HEK293 (cell line): ENCODE measurements around the gene MAP3K20.
A peak's percentile ranks its signal among the peaks of the same experiment; 100 is the strongest.

ENCODE experiments used
- CTCF ChIA-PET: fragments of 350-600 bp; formaldehyde crosslinking; extraction: SDS; loops from one replicate; lab custom pipeline; 2021; ENCODE audit warnings: antibody characterized with exemption; lab: Yijun Ruan, JAX
- POLR2A ChIA-PET: fragments of 300-600 bp; formaldehyde crosslinking; extraction: SDS; loops from one replicate; lab custom pipeline; 2020; ENCODE audit warnings: antibody characterized with exemption, inconsistent platforms; lab: Yijun Ruan, JAX
- H3K27ac ChIP-seq: fragments of 200-500 bp; sonication (Bioruptor generic); 2 replicates; pipeline ENCODE4 v1.5.1; 2014; ENCODE audit warnings: low read depth, low read length, control low read depth, inconsistent platforms; ENCODE audit errors: extremely low read depth
- H3K36me3 ChIP-seq, 2 experiments: fragments of 200-500 bp in 1 of 2; sonication (Bioruptor generic) in 1 of 2; 1 replicate in 1 of 2; 2 replicates in 1 of 2; pipeline ENCODE4 v1.5.1; 2014 to 2017; ENCODE audit warnings: inconsistent platforms in 2 of 2, low read length in 2 of 2; ENCODE audit not compliant: control insufficient read depth in 2 of 2, insufficient read depth in 1 of 2
- H3K4me1 ChIP-seq: fragments of 200-500 bp; sonication (Bioruptor generic); 2 replicates; pipeline ENCODE4 v1.5.1; 2014; ENCODE audit warnings: mild to moderate bottlenecking, low read length, inconsistent platforms; ENCODE audit not compliant: control insufficient read depth, insufficient read depth
- H3K4me3 ChIP-seq: 2 replicates; pipeline ENCODE4 v1.5.1; 2011; ENCODE audit warnings: low read depth, mild to moderate bottlenecking, control low read depth, low read length, moderate library complexity
- H3K9me3 ChIP-seq: fragments of 200-500 bp; sonication (Bioruptor generic); 2 replicates; pipeline ENCODE4 v1.5.1; 2014; ENCODE audit warnings: low read depth, low read length, inconsistent platforms; ENCODE audit not compliant: control insufficient read depth, insufficient read depth
- FEZF1 ChIP-seq: fragments of 450-650 bp; formaldehyde crosslinking; IDR thresholded peaks from 2 replicates; pipeline ENCODE4 v1.5.1; 2016; ENCODE audit warnings: missing biosample characterization, missing genetic modification characterization
- KLF7 ChIP-seq: fragments of 450-650 bp; formaldehyde crosslinking; IDR thresholded peaks from 2 replicates; pipeline ENCODE4 v1.5.1; 2016; ENCODE audit warnings: missing biosample characterization, missing genetic modification characterization, borderline replicate concordance
- REPIN1 ChIP-seq: fragments of 450-650 bp; formaldehyde crosslinking; IDR thresholded peaks from 2 replicates; pipeline ENCODE4 v1.5.1; 2017; ENCODE audit warnings: missing biosample characterization, missing genetic modification characterization, low read depth
- SP7 ChIP-seq: fragments of 450-650 bp; formaldehyde crosslinking; IDR thresholded peaks from 2 replicates; pipeline ENCODE4 v1.5.1; 2016; ENCODE audit warnings: missing biosample characterization, missing genetic modification characterization
- ZBTB17 ChIP-seq: fragments of 450-650 bp; formaldehyde crosslinking; IDR thresholded peaks from 2 replicates; pipeline ENCODE4 v1.5.1; 2016; ENCODE audit warnings: missing biosample characterization, missing genetic modification characterization
- ZFP69B ChIP-seq: fragments of 450-650 bp; formaldehyde crosslinking; IDR thresholded peaks from 2 replicates; pipeline ENCODE4 v1.5.1; 2016; ENCODE audit warnings: missing biosample characterization, missing genetic modification characterization
- ZIC2 ChIP-seq: fragments of 450-650 bp; formaldehyde crosslinking; IDR thresholded peaks from 2 replicates; pipeline ENCODE4 v1.5.1; 2016; ENCODE audit warnings: missing biosample characterization, missing genetic modification characterization
- ZNF10 ChIP-seq: fragments of 450-650 bp; formaldehyde crosslinking; IDR thresholded peaks from 2 replicates; pipeline ENCODE4 v1.5.1; 2017; ENCODE audit warnings: missing biosample characterization, missing genetic modification characterization
- ZNF174 ChIP-seq: fragments of 450-650 bp; formaldehyde crosslinking; IDR thresholded peaks from 2 replicates; pipeline ENCODE4 v1.5.0; 2017; ENCODE audit warnings: missing biosample characterization, mild to moderate bottlenecking, missing genetic modification characterization
- ZNF2 ChIP-seq: fragments of 450-650 bp; formaldehyde crosslinking; IDR thresholded peaks from 2 replicates; pipeline ENCODE4 v1.5.1; 2016; ENCODE audit warnings: missing biosample characterization, missing genetic modification characterization
- ZNF223 ChIP-seq: fragments of 450-650 bp; formaldehyde crosslinking; IDR thresholded peaks from 2 replicates; pipeline ENCODE4 v1.5.1; 2016; ENCODE audit warnings: missing biosample characterization, missing genetic modification characterization
- ZNF23 ChIP-seq: fragments of 450-650 bp; formaldehyde crosslinking; IDR thresholded peaks from 2 replicates; pipeline ENCODE4 v1.5.1; 2016; ENCODE audit warnings: missing biosample characterization, missing genetic modification characterization, borderline replicate concordance
- ZNF416 ChIP-seq: fragments of 450-650 bp; formaldehyde crosslinking; IDR thresholded peaks from 2 replicates; pipeline ENCODE4 v1.5.1; 2016; ENCODE audit warnings: missing biosample characterization, missing genetic modification characterization
- ZNF596 ChIP-seq: fragments of 450-650 bp; IDR thresholded peaks from 2 replicates; pipeline ENCODE4 v1.5.0; 2018; ENCODE audit warnings: missing biosample characterization, mild to moderate bottlenecking, missing genetic modification characterization, moderate library complexity
- ZNF629 ChIP-seq: fragments of 450-650 bp; formaldehyde crosslinking; IDR thresholded peaks from 2 replicates; pipeline ENCODE4 v1.5.1; 2017; ENCODE audit warnings: missing biosample characterization, missing genetic modification characterization
- ZNF76 ChIP-seq: fragments of 450-650 bp; formaldehyde crosslinking; IDR thresholded peaks from 2 replicates; pipeline ENCODE4; 2016; ENCODE audit warnings: low read depth, missing biosample characterization, missing genetic modification characterization, borderline replicate concordance
- ZNF777 ChIP-seq: fragments of 450-650 bp; formaldehyde crosslinking; IDR thresholded peaks from 2 replicates; pipeline ENCODE4 v1.5.1; 2017; ENCODE audit warnings: missing biosample characterization, missing genetic modification characterization, borderline replicate concordance
- TF ChIP-seq, protein P1 (sequence below): fragments of 450-650 bp; formaldehyde crosslinking; IDR thresholded peaks from 2 replicates; pipeline ENCODE4 v1.5.1; 2016; ENCODE audit warnings: missing biosample characterization, missing genetic modification characterization
- TF ChIP-seq, protein P2 (sequence below): fragments of 450-650 bp; formaldehyde crosslinking; IDR thresholded peaks from 2 replicates; pipeline ENCODE4 v1.5.1; 2016; ENCODE audit warnings: missing biosample characterization, missing genetic modification characterization
- TF ChIP-seq, protein P3 (sequence below): fragments of 450-650 bp; formaldehyde crosslinking; IDR thresholded peaks from 2 replicates; pipeline ENCODE4 v1.5.1; 2017; ENCODE audit warnings: missing biosample characterization, missing genetic modification characterization
- TF ChIP-seq, protein P4 (sequence below): fragments of 450-650 bp; formaldehyde crosslinking; IDR thresholded peaks from 2 replicates; pipeline ENCODE4 v1.5.1; 2017; ENCODE audit warnings: missing biosample characterization, missing genetic modification characterization
- TF ChIP-seq, protein P5 (sequence below): fragments of 450-650 bp; formaldehyde crosslinking; conservative IDR thresholded peaks from 2 replicates; pipeline ENCODE4 v1.5.1; 2016; ENCODE audit warnings: low read depth, missing biosample characterization, missing genetic modification characterization
- TF ChIP-seq, protein P6 (sequence below): fragments of 450-650 bp; formaldehyde crosslinking; optimal IDR thresholded peaks from 2 replicates; pipeline ENCODE3; 2016; ENCODE audit warnings: missing biosample characterization, mild to moderate bottlenecking, missing genetic modification characterization

MAP3K20 gene

DNA sequence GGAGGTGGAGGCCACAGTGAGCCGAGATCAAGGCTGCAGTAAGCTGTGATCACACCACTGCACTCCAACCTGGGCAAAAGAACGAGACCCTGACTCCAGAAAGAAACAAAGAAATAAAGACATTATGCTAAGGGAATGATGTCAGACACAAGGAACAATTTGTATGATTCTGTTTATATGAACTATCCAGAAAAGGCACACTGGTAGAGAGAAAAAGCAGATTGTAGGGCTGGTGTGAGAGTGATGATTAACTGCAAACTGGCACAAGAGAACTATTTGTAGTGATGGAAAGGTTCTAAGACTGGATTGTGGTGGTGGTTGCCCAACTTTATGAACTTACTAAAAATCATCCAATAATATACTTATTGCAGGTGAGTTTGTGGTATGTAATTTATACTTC, 106.3 kb downstream of the MAP3K20 start:
- POLR2A ChIA-PET, result no interaction called here
- Histone ChIP-seq H3K4me3 (no peak overlapping the region), H3K9me3 (no peaks in the 10 kb centered on the region), H3K27ac (no peak overlapping the region), H3K36me3 (no peaks in the 10 kb centered on the region), H3K4me1 (peaks cover 3% of the 10 kb centered on the region)
- no peak for TF ChIP-seq ZNF10 (tag by site-specific recombination)
- TF ChIP-seq ZNF174, result no peak
- TF ChIP-seq ZNF76 (tag by site-specific recombination), result no peak
- TF ChIP-seq, protein P1, sequence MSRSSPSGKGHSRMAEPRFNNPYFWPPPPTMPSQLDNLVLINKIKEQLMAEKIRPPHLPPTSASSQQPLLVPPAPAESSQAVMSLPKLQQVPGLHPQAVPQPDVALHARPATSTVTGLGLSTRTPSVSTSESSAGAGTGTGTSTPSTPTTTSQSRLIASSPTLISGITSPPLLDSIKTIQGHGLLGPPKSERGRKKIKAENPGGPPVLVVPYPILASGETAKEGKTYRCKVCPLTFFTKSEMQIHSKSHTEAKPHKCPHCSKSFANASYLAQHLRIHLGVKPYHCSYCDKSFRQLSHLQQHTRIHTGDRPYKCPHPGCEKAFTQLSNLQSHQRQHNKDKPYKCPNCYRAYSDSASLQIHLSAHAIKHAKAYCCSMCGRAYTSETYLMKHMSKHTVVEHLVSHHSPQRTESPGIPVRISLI (tag by site-specific recombination), result no peak
- TF ChIP-seq FEZF1 (tag by site-specific recombination), result 0 out of 2 replicates have a peak, but pooled peaks have one; percentile 7
- TF ChIP-seq, protein P2, sequence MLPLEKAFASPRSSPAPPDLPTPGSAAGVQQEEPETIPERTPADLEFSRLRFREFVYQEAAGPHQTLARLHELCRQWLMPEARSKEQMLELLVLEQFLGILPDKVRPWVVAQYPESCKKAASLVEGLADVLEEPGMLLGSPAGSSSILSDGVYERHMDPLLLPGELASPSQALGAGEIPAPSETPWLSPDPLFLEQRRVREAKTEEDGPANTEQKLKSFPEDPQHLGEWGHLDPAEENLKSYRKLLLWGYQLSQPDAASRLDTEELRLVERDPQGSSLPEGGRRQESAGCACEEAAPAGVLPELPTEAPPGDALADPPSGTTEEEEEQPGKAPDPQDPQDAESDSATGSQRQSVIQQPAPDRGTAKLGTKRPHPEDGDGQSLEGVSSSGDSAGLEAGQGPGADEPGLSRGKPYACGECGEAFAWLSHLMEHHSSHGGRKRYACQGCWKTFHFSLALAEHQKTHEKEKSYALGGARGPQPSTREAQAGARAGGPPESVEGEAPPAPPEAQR (tag by site-specific recombination), result no peak
- TF ChIP-seq, protein P3, sequence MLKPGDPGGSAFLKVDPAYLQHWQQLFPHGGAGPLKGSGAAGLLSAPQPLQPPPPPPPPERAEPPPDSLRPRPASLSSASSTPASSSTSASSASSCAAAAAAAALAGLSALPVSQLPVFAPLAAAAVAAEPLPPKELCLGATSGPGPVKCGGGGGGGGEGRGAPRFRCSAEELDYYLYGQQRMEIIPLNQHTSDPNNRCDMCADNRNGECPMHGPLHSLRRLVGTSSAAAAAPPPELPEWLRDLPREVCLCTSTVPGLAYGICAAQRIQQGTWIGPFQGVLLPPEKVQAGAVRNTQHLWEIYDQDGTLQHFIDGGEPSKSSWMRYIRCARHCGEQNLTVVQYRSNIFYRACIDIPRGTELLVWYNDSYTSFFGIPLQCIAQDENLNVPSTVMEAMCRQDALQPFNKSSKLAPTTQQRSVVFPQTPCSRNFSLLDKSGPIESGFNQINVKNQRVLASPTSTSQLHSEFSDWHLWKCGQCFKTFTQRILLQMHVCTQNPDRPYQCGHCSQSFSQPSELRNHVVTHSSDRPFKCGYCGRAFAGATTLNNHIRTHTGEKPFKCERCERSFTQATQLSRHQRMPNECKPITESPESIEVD (tag by site-specific recombination), result no peak
- TF ChIP-seq, protein P4, sequence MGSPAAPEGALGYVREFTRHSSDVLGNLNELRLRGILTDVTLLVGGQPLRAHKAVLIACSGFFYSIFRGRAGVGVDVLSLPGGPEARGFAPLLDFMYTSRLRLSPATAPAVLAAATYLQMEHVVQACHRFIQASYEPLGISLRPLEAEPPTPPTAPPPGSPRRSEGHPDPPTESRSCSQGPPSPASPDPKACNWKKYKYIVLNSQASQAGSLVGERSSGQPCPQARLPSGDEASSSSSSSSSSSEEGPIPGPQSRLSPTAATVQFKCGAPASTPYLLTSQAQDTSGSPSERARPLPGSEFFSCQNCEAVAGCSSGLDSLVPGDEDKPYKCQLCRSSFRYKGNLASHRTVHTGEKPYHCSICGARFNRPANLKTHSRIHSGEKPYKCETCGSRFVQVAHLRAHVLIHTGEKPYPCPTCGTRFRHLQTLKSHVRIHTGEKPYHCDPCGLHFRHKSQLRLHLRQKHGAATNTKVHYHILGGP (tag by site-specific recombination), result no peak
- CTCF ChIA-PET, result no interaction called here

DNA sequence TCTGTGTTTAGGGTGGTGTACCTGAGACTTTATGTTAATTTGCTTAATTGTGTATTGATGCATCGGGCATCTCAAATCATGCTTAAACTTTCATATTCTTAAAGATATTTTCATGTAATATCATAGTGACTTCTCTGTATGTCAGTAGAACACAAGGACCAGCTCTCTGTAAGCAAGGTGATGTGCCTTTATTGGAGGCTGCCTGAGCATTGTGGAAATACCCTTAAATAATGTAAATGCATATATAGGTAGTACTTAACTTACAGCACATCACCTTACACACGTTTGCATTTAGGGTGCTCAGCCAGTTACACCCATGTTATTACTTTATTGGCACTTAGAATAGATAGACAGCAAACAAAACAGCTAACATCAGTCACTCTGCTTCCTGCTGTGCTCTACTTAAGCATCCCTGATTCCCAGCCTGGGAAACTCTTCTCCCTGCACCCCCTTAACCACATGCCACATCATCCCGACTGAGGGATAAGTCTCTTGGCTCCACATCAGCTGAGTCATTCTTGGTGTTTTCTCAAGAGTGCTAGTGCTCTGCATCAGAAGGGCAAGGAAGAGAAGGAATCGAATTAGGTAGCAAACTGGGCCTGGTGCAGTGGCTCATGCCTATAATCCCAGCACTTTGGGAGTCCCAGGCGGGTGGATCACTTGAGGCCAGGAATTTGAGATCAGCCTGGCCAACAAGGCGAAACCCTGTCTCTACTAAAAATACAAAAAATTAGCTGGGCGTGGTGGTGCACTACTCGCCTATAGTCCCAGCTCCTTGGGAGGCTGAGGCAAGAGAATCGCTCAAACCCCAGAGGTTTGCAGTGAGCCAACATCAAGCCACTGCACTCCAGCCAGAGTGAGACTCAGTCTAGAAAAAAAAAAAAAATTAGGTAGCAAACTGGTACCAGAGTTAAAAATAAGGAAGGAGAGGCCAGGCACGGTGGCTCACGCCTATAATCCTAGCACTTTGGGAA, 108.7 kb downstream of the MAP3K20 start:
- H3K27ac ChIP-seq, result no peak overlapping the region
- POLR2A ChIA-PET, result interaction anchor here (0.5 kb wide), 1 partner anchor 993 kb away, joined by 3 read pairs; no protein-coding TSS in a partner anchor
- H3K4me3 ChIP-seq, result no peak overlapping the region
- no peaks in the 10 kb centered on the region for H3K36me3 ChIP-seq
- no peaks in the 10 kb centered on the region for H3K9me3 ChIP-seq
- CTCF ChIA-PET, result interaction anchor here (1.0 to 4.0 kb wide), 2 partner anchors 12 to 156 kb away, joined by 4 to 18 read pairs; no protein-coding TSS in a partner anchor
- peaks cover 3% of the 10 kb centered on the region for H3K4me1 ChIP-seq
- TF ChIP-seq ZNF416 (tag by site-specific recombination), result no peak
- TF ChIP-seq REPIN1 (tag by site-specific recombination), result no peak
- no peak for TF ChIP-seq ZNF2 (tag by site-specific recombination)
- TF ChIP-seq SP7 (tag by site-specific recombination), result peak; percentile 50; the same call in 1 of the 2 replicates
- TF ChIP-seq ZNF629 (tag by site-specific recombination), result peak; percentile 21; the same call in 1 of the 2 replicates
- TF ChIP-seq ZBTB17 (tag by site-specific recombination), result peak; percentile 57
- no peak for TF ChIP-seq ZNF777 (tag by site-specific recombination)
- no peak for TF ChIP-seq ZNF23 (tag by site-specific recombination)
- TF ChIP-seq, protein P5, sequence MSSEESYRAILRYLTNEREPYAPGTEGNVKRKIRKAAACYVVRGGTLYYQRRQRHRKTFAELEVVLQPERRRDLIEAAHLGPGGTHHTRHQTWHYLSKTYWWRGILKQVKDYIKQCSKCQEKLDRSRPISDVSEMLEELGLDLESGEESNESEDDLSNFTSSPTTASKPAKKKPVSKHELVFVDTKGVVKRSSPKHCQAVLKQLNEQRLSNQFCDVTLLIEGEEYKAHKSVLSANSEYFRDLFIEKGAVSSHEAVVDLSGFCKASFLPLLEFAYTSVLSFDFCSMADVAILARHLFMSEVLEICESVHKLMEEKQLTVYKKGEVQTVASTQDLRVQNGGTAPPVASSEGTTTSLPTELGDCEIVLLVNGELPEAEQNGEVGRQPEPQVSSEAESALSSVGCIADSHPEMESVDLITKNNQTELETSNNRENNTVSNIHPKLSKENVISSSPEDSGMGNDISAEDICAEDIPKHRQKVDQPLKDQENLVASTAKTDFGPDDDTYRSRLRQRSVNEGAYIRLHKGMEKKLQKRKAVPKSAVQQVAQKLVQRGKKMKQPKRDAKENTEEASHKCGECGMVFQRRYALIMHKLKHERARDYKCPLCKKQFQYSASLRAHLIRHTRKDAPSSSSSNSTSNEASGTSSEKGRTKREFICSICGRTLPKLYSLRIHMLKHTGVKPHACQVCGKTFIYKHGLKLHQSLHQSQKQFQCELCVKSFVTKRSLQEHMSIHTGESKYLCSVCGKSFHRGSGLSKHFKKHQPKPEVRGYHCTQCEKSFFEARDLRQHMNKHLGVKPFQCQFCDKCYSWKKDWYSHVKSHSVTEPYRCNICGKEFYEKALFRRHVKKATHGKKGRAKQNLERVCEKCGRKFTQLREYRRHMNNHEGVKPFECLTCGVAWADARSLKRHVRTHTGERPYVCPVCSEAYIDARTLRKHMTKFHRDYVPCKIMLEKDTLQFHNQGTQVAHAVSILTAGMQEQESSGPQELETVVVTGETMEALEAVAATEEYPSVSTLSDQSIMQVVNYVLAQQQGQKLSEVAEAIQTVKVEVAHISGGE (tag by site-specific recombination), result no peak
- TF ChIP-seq ZNF596 (tag by site-specific recombination), result no peak
- no peak for TF ChIP-seq KLF7 (tag by site-specific recombination)
- TF ChIP-seq ZFP69B, result 0 out of 2 replicates have a peak, but pooled peaks have one; percentile 28
- TF ChIP-seq ZNF223 (tag by site-specific recombination), result peak; percentile 93
- TF ChIP-seq ZIC2 (tag by site-specific recombination), result peak; percentile 50
- TF ChIP-seq, protein P6, sequence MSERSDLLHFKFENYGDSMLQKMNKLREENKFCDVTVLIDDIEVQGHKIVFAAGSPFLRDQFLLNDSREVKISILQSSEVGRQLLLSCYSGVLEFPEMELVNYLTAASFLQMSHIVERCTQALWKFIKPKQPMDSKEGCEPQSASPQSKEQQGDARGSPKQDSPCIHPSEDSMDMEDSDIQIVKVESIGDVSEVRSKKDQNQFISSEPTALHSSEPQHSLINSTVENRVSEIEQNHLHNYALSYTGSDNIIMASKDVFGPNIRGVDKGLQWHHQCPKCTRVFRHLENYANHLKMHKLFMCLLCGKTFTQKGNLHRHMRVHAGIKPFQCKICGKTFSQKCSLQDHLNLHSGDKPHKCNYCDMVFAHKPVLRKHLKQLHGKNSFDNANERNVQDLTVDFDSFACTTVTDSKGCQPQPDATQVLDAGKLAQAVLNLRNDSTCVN (tag by site-specific recombination), result no peak
